Germinal center (tissue), 1 donor: Measurements from ENCODE around the gene INO80E.

Source experiments
- DNase-seq: peaks from one replicate; pipeline ENCODE4 v3.0.0; 2012; ENCODE audit warnings: mixed read lengths, low spot score

INO80E gene

GRCh38 chr16:29975811-29976511 is 20.1 kb upstream of the INO80E start:
- DNase-seq = no peak

GRCh38 chr16:29977063-29977825 is 18.8 kb upstream of the INO80E start:
- DNase-seq = no peak

- DNase-seq = no peak
Observed at GRCh38 chr16:29978081-29978480, 18.0 kb upstream of the INO80E start.

- no peak for DNase-seq
Observed at GRCh38 chr16:29978564-29979270, 17.3 kb upstream of the INO80E start.

GRCh38 chr16:29982560-29983419 is 13.3 kb upstream of the INO80E start:
- no peak for DNase-seq

GRCh38 chr16:29983420-29984136 is 12.5 kb upstream of the INO80E start:
- no peak for DNase-seq

GRCh38 chr16:29984137-29984763 is 11.8 kb upstream of the INO80E start:
- DNase-seq = no peak

GRCh38 chr16:29984764-29985147 is 11.3 kb upstream of the INO80E start:
- DNase-seq = no peak

GRCh38 chr16:29985271-29985811 is 10.7 kb upstream of the INO80E start:
- DNase-seq = no peak

GRCh38 chr16:29986231-29986630 is 9.8 kb upstream of the INO80E start:
- DNase-seq = no peak

GRCh38 chr16:29986931-29987330 is 9.1 kb upstream of the INO80E start:
- DNase-seq = no peak

GRCh38 chr16:29987371-29988085 is 8.5 kb upstream of the INO80E start:
- no peak for DNase-seq

GRCh38 chr16:29988346-29989075 is 7.5 kb upstream of the INO80E start:
- DNase-seq = no peak

GRCh38 chr16:29989111-29989858 is 6.8 kb upstream of the INO80E start:
- DNase-seq = no peak

- DNase-seq = no peak
Observed at GRCh38 chr16:29990034-29990433, 6.0 kb upstream of the INO80E start.

GRCh38 chr16:29990883-29991570 is 5.0 kb upstream of the INO80E start:
- DNase-seq = no peak

- no peak for DNase-seq
Observed at GRCh38 chr16:29991571-29991904, 4.5 kb upstream of the INO80E start.

- DNase-seq = no peak
Observed at GRCh38 chr16:29992344-29992967, 3.6 kb upstream of the INO80E start.
